Neural cell (in vitro differentiated cells): Measurements from ENCODE around the gene PLEKHM3.

ENCODE experiments used
- CTCF ChIP-seq: fragments of 450-650 bp; IDR thresholded peaks from 2 replicates; pipeline ENCODE4 v1.5.1; 2014; ENCODE audit warnings: antibody characterized with exemption, mild to moderate bottlenecking, moderate library complexity; ENCODE audit not compliant: poor library complexity, severe bottlenecking
- EP300 ChIP-seq: fragments of 450-650 bp; conservative IDR thresholded peaks from 2 replicates; pipeline ENCODE4 v1.6.1; 2014; ENCODE audit warnings: antibody characterized with exemption, mild to moderate bottlenecking, moderate library complexity; ENCODE audit not compliant: poor library complexity, severe bottlenecking
- EZH2 ChIP-seq: fragments of 200-600, 300-800 bp; shearing (Covaris generic), sonication (generic); IDR thresholded peaks from 2 replicates; pipeline ENCODE4 v1.6.1; 2014; ENCODE audit warnings: antibody characterized with exemption, low read length, borderline replicate concordance, mild to moderate bottlenecking; ENCODE audit not compliant: insufficient read depth, poor library complexity, severe bottlenecking
- POLR2AphosphoS5 ChIP-seq: IDR thresholded peaks from 2 replicates; pipeline ENCODE4 v1.6.1; 2012
- REST ChIP-seq: IDR thresholded peaks from 2 replicates; pipeline ENCODE4 v1.6.1; 2012; ENCODE audit warnings: borderline replicate concordance
- SMC3 ChIP-seq: fragments of 450-650 bp; conservative IDR thresholded peaks from 2 replicates; pipeline ENCODE4 v1.6.1; 2014; ENCODE audit warnings: antibody characterized with exemption, mild to moderate bottlenecking, moderate library complexity; ENCODE audit not compliant: poor library complexity
- TAF1 ChIP-seq: IDR thresholded peaks from 2 replicates; pipeline ENCODE4 v1.6.1; 2012; ENCODE audit warnings: low read depth

GRCh38 chr2:207825045-207825954 is 200.0 kb downstream of the PLEKHM3 start:
- TF ChIP-seq POLR2AphosphoS5 (no peak), CTCF (no peak), SMC3 (no peak), EZH2 (no peak), EP300 (no peak), REST (no peak), TAF1 (no peak)
